HG03175 (cell line): ENCODE data around the gene GRIK4.

Source experiments
- ATAC-seq: cut with Tn5 transposase; IDR thresholded peaks from one replicate; pipeline ENCODE4 v1.9.1; 2021; ENCODE audit warnings: mild to moderate bottlenecking, moderate library complexity; ENCODE audit not compliant: unreplicated experiment

Gene GRIK4

DNA sequence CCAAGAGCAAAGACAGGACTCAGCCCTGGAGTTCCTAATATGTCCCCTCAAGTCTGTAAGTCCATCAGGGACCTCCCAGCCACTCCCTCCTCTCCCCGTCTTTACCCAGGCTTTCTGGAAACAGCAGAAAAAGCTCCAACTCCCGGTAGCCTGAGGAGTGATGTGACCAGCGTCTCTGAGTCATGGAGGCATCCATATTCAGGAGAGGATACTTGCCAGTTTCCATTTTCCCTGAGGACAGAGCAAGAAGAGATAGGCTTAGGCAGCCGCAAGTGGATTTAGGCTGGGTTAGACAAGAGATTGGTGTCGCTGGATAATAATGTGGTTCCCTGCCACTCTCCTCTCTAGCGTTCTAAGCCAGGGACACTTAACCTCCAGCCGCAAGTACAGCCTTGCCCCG lies 206.6 kb downstream of the GRIK4 start:
- ATAC-seq, result no peak

DNA sequence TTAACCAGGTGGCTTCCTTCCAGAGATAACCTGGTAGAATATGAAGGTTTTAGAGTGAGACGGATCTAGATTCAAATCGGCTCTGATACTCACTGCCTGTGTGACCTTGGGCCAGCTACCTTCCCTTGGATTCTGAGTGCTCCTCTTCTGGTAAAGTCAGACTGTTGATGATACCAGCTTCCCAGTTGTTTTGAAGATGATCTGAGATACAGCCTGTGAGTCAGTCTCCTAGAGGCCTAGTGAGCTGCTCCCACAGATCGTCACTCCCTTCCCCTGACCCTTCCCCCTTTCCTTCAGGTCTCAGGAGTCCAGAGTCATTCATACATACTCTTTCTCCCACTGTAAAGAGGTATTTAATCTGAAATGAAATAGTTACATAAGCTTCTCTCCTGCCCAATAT lies 207.8 kb downstream of the GRIK4 start:
- ATAC-seq, result no peak

DNA sequence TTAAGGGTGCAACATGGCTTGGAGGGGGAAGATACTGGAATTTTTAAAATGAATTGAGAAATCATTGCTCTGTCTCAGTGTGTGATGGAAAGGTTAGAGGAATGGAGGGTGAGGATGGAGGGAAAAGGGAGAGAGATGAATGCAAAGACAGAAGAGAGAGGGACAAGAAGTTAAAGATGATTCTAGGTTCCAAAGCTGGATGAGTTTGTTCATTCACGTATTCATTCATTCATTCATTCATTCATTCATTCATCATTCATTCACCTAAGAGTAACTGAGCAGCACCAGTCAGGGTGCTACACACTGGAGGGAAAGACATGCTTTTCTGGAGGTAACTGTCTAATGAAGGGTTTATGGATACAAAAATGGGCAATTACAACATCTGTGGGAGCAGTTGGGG lies 209.2 kb downstream of the GRIK4 start:
- ATAC-seq, result no peak

DNA sequence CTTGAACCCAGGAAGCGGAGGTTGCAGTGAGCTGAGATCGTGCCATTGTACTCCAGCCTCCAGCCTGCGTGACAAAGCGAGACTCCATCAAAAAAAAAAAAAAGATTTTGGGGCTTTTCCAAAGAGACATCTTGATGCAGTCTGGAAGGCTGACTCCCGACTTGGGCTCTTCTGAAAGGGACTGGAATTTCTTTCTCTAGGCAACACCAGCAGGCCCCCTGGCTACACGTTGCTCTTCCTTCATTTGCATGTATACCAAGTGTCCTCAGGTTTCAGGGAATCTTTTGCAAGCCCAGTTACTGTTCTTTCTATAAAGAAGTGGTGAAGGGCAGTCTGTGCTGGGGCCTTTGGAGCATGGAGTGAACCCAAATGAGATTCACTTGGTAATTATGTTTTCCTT lies 211.0 kb downstream of the GRIK4 start:
- no peak for ATAC-seq

DNA sequence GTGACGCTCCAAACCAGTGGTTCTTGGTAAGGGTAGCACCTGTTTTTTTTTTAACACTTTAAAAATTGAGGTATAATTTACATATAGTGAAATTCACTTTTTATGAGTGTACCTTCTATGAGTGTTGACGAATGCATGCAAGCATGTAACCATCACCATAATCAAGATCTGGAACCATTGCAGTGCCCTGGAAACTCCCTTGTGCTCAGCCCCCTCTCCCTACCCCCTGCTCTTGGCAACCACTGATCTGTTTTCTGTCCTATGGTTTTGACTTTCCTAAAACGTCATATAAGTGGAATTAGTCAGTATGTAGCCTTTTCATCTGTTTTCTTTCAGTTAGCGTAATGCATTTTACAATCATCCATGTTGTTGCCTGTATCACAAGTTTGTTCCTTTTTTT lies 212.2 kb downstream of the GRIK4 start:
- no peak for ATAC-seq

DNA sequence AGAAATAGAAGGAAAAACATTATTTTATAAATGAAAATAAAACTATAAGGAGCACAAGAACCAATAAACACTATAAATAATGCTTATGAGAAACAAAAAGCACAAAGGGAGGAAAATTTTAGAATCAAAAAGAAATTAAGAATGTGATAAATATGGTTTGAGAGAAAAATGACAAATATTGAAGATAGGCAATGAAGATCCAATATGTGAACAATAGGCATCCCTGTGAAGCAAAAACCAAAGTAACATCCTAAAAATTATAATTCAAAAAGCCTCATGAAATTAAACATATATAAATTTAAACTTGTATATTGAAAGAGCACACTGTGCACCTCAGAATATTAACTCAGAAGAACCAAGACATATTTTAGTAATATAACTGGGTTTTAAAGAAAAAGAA lies 216.2 kb downstream of the GRIK4 start:
- ATAC-seq, result no peak

DNA sequence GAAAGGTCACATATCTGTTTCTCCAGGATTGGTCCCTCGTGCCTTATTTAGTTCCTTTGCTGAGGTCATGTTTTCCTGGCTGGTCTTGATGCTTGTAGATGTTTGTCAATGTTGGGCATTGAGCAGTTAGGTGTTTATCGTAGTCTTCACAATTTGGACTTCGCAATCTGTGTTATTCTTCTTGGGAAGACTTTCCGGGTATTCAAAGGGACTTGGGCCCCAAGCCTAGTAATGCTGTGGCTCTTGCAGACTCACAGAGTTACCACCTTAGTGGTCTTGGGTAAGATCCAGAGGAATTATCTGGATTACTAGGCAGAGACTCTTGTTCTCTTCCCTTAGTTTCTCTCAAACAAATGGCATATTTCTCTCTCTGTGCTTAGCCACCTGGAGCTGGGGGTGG lies 223.5 kb downstream of the GRIK4 start:
- ATAC-seq, result no peak

DNA sequence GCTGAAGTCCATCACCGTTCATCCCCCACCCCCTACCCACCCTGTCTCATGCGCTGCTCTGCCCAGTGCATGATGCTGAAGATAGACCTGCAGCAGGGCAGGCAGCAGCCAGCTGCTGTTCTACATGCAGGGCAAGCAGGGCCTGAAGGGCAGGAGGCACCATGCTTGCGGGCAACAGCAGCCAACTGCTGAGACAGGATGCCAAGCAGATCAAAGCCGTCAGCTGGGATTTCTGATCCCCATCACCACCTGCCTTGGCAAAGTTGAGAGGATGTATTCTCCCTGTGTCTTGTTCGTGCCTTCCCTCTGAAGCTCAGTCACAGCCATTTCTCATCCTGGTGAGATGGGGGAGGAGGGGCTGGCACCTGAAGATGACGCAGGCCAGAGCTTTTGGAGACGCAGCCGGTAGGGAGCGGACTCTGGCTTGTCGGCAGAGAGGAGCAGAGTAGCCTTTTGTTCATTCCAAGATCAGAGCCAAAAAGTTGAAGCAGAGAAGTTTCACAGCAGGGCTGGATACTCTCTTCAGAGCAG lies 227.0 kb downstream of the GRIK4 start:
- no peak for ATAC-seq

DNA sequence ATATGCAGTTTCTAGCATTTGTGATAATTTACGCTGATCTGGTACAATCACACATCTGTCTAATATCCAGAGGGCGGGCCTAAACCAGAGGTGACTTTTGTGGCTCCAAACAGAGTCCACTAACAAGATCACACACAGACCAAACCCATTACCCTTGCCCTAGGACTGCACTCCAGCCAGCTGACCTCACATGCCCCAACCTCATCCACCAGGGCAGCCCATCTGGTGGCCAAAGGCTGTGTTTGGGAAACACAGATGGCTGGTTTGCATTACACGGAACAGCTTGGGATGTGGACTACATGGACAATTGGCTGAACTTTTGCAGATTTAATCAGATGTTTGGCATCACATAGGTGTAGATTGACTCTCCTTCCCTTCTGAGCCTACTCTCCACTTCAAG lies 228.2 kb downstream of the GRIK4 start:
- no peak for ATAC-seq

DNA sequence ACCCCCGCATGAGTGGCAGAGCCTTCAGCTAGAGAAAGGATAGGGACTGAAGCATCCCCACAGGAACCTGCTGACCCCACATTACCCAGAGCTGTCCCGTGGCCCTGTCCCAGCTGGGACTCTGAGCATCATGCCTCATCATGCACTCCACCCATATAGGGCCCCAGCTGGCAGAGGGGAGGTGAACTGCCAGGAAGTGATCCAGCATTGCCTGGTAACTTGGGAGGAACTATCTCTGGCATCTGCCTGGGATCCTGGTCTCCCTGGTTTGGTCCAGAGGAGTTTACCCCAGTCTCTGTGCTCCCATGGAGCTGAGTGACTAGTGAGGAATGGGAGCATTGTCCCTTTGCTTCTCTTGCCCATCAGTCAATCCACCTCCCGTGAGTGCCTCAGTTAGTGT lies 228.8 kb downstream of the GRIK4 start:
- ATAC-seq, result no peak

DNA sequence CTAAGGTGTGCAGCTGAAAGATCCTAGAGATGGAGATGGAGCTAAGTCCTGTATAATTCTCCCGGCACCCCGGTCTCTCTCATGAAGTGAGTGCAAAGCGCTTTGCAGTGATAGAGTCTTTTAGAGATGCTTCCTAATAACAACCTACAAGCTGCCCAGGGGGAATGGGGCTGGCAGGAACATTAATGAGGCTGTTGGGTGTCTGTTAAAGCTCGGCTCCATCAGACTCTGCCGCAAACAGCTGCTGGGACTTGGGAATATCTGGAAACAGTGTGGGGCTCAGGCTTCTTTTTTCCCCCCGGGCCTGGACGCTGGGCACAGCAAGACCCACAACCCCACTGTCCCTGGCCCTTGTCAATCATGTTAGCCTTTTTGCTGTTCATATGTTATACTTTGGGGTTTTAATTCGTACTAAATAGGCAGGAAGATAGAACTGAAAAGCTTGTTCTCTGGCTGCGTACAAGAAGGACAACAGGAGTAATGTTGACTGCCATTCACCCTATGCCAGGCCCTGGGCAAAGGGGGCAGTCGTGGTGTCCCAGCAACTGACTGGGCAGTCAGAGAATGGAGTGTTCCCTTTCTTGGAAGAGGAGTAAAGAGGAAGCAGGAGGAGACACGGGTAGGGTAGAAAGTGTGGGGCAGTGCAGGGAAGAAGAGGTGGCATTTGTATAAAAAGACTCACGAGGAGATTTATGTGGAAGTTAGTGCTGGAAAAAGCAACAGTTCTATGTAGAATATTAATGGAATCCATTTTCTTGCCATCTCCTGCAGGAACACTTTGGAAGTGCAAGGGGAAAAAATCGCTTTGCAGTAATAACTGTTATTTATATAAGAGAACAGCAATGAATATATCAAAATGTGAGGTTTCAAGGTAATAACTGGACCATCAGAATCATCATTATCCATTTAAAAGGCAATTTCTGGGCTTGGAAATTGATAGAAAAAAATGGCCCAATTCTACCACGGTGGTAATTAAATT lies 232.8 kb downstream of the GRIK4 start:
- ATAC-seq, result no peak

DNA sequence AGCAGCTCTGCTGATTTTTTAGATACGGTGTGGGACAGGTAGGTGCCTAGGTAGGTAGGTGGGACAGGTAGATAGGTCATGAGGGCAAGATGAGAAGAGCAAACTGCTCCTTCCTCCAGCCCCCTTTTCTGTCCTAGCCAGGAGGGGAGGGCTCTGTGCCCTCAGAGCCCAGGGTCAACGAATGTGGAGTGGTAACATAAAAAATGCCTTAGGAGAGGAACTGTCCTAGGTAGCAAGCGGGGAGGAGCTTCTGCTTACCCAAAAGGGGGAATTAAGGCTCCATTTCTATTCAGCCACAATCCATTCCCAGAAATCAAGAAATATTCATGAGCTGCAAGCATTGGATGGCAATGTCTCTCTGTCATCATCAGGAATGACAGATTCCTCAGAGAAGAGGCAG lies 234.8 kb downstream of the GRIK4 start:
- no peak for ATAC-seq

DNA sequence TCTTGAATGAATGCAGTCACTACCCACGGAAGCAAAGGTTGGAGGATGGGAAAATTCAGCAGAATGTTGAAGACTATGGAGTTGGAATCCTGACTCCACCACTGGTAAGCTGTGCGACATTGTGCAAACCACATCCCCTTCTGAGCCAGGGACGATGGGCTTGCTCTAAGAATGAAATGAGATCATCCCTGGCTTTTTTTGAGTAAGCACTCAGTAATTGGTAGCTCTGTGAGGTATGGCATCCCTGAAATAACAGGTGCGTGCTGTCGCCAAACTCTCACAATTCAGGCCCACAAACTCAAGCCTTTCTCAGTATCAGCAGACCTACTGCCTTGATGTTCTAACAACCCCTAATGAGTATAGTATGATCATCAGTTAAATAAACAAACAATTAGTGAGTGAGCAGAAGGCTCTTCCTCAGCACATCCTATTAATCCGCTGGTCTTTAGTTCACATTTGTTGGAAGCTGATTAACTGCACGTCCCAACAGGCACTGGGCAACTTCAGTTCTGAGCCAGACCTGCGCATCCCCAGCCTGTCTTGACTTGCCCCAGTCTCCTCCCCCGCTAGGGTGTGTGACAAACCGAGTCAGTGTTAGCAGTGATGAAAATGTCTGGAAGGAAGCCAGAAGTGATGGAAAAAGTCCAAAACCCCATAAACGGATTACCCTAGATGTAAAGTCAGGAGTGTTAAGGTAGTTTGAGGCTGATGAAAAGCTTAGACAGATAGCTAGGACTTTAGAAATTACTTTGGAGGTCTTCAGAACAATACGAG lies 235.5 kb downstream of the GRIK4 start:
- ATAC-seq, result no peak

DNA sequence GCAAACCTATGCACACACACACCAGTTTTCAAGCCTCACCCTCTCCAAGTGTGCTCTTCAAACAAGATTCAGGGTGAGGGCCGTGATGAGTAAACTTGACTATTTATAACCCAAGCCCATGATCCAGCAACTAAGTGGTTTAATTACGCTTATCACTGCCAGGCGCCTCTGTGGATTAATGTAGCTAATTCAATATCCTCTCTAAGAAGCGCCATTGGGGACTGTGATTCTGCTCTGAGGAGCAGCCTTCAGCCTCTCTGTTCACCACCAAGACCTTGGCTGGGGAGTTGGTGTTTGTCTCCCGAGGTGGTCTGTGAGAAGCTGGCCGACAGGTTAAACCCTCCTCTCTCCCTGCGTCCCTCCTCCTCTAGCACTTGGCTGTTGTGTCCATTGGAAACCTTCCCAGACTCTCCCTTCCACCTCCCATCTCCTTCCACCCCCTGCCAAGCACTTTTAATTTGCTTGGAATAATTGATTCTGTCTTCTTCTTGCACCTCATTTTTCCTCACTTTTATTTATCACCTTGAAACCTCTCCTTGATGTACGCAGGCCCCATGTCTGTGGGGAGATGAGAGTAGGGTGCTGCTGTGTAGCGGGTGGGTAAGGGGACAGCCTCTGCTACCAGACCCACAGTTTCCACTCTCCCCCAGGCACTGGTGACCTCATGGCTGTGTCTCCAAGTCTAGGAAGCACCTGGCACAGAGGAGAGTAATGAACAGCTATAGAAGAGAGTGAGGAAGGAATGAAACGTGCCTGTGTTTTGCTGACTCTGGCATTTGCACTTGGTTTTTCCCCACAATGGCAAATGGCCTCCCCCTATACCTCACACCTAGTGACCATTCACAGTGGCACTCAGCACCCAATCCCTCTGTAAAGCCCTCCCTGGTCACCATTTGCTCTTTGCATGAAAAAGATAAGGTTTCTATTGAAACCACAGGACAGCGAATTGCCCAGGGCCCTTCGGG lies 236.6 kb downstream of the GRIK4 start:
- ATAC-seq, result no peak

DNA sequence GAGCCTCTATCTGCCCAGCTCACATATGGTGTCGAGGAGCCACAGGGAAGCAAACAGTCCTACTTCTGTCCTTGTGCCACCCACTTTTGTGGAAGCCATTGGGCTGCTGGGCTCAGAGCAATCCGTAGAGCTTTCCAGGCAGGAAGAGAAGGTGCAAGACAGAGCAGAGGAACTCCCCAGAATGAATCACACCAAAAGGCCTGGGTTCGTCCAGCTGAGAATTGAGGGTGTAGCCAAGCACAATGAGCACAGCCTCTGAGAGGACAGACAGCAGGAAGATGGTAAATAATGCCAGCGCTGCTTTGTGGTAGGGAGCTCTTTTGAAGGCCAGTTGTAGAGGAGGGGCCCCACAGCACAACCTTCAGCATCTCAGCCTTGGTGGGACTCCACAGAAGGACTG lies 237.8 kb downstream of the GRIK4 start:
- no peak for ATAC-seq

DNA sequence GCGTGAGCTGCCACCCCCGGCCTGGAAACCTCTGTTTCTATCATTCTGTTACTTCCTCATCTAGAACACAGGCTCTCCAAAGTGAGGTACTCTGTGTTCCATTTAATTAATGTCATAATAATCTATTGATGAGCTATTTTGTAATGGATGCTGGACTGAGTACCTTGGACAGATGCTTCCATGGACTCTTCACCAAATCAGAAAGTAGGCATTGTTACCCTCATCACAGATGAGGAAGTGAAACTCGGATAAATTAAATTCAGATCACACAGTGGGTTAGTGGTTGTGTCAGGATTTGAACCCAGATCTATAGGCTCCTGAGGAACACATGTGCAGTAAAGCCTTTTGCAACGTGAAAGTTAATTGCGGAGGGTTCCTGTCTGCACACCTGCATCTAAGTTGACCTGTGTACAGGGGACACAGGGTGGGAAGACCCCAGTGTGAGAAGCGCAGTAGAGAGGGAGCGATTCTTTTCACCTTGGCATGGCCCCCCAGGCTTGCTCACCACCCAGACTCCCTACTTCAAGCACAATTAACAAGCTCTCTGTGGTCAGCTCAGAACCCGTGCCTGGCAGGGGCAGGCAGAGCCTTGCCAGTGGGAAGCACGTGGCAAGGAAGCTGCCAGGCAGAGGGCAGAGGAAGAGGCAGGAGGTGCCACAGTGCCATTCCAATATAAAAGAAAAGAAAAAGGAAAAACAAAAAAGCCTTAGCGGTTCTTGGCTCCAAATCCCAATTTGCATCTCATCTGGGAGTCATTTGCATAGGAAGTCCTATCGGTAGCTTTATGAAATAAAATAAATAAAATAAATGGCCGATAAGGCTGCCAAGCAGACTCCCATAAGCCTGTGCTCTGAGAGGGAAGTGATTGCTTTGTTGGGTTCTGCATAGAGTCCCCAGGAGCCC lies 239.3 kb downstream of the GRIK4 start:
- no peak for ATAC-seq

DNA sequence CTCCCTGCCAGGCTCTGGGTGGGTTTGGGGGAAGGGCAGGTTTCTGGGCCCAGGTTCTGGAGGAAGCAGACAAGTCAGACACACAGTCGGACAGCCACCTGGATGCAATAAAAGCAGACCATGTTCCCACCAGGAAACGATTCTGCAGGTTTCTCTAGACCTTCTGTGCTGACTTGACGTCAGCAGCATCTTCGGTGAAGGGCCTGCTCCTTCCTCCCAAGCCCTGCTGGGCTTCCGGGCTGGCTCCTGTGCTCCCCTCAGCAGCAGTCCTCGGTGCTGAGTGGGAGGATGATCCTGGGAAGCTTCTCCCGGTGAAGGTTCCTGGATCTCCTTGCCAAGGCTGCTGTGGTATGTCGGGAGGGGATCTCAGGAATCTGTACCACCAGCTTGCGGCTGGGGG lies 240.0 kb downstream of the GRIK4 start:
- no peak for ATAC-seq

DNA sequence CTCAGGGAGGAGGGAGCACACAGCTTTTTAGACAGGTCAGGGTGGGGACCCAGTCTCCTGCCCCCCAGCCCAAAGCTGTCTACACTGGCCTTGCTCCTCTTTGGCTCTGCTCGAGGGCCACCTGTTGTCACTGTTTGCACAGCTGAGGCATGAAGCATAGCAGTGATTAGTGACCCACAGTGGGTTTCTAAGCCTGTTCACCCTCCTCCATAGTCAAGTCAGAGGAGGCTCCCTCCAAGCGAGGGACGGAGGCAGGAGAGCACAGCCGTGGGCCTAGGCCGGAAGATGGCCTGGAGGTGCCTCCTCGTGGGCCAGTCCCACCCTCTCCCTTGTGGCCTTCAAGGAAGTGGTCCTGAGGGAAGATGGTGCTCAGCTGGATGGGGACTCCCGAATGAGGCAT lies 241.1 kb downstream of the GRIK4 start:
- ATAC-seq, result no peak

DNA sequence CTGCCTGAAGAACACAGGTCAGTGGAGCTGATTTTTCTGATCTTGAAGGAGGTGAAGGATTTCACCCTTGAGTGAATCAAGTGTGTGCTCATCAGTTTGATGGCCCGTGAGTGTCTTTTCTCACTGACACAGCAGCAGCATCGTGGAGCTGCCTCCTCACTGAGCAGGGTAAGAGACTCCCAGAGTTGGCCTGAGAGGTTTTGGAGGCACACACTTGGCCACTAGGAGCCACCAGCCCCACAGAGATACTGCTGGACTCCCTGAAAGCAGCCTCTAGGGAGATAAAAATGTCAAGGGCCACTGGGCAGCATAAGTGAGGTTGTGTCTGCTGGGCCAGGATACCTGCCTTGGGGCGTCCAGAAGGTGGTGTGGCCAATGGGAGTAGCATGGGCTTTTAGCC lies 245.4 kb downstream of the GRIK4 start:
- ATAC-seq, result no peak

DNA sequence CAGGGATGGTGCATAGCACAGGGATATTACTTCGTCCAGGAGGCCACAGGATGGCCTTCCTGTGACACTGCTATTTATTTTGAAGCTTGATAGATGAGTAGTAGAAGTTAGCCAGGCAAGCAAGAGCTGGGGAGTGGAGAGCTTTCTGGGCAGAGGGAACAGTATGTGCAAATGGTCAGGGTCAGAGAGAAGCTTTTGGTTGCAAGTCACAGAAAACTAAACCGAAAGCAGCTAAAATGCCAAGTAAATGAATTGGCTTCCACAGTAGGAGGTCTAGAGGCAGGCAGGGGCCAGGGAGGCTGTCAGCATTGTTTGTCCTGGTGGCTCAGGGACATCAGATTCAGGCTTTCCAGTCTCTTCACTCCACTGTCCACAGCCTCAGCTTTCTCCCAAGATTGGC lies 247.5 kb downstream of the GRIK4 start:
- no peak for ATAC-seq
